Uterus (tissue), 2 donors: ENCODE data around the gene TRIM34.

Experiments
- CTCF ChIP-seq, 4 experiments: fragments of 200-600 bp in 2 of 4; fragments of 450-650 bp in 2 of 4; sonication (generic) in 2 of 4; IDR thresholded peaks; one replicate each; pipeline ENCODE4 v1.5.1; 2016 to 2019; ENCODE audit warnings: antibody characterized with exemption in 4 of 4, mild to moderate bottlenecking in 2 of 4, moderate library complexity in 1 of 4
- POLR2A ChIP-seq, 2 donors: fragments of 450-650 bp; IDR thresholded peaks; one replicate each; pipeline ENCODE4 v1.6.1; 2016; ENCODE audit warnings: antibody characterized with exemption in 2 of 2, mild to moderate bottlenecking in 1 of 2, moderate library complexity in 1 of 2

GRCh38 chr11:5610446-5610845 lies 14.4 kb upstream of the TRIM34 start:
- no peak for TF ChIP-seq CTCF (IDR thresholded peaks at IDR 0.05)
- TF ChIP-seq POLR2A (IDR thresholded peaks at IDR 0.05), result no peak
